ENCODE measurements around the gene FMNL2.

- TF ChIP-seq CTCF (IDR thresholded peaks at IDR 0.05): no peak
- no peak for TF ChIP-seq POLR2A (IDR thresholded peaks at IDR 0.05)
Measured at GRCh38 chr2:152649997-152650396, 315.0 kb downstream of the FMNL2 start.

Measured in heart left ventricle (tissue), 13 donors.